Measurements from ENCODE around the gene NUDC. TPM values are rescaled to one million over a fixed set of nuclear protein-coding genes. Genes with fewer than 3 reads are reported as not detected.
"Not testable (repeated sequence)": the region's sequence is repeated elsewhere in the genome, so short reads cannot be mapped to it uniquely, and the experiment has no call there.

NUDC gene
- total RNA-seq, 1 donor from 2014 or later: 45.9 TPM

- intact Hi-C loops (cut with DNase I): no loop called here
- DNase-seq (ENCODE audit: extremely low spot score in 2 of 2): no peak
These were observed 59.8 kb downstream of the NUDC start for GRCh38 chr1:26981146-26981846.

GRCh38 chr1:26983863-26984262 is 62.3 kb downstream of the NUDC start:
- Histone ChIP-seq H3K36me3 (no peaks in the 10 kb centered on the region), H3K27ac (no peak overlapping the region), H3K4me3 (no peak overlapping the region), H3K9me3 (no peaks in the 10 kb centered on the region), H3K27me3 (no peaks in the 10 kb centered on the region), H3K4me1 (no peaks in the 10 kb centered on the region)
- TF ChIP-seq POLR2A (IDR thresholded peaks at IDR 0.05): no peak
- intact Hi-C loops (cut with DNase I): no loop called here
- no peak for DNase-seq (ENCODE audit: extremely low spot score in 2 of 2)

More at GRCh38 chr1:26981146-26981846, 59.8 kb downstream of the NUDC start:
- Histone ChIP-seq H3K27ac (no peak overlapping the region), H3K36me3 (no peaks in the 10 kb centered on the region), H3K27me3 (no peaks in the 10 kb centered on the region), H3K4me3 (no peak overlapping the region), H3K9me3 (no peaks in the 10 kb centered on the region), H3K4me1 (no peaks in the 10 kb centered on the region)
- TF ChIP-seq POLR2A (IDR thresholded peaks at IDR 0.05) (no peak), POLR2AphosphoS5 (IDR thresholded peaks at IDR 0.05; ENCODE audit: insufficient read depth in 1 of 2, low read depth in 1 of 2) (no peak), CTCF (IDR thresholded peaks at IDR 0.05) (no peak)

- intact Hi-C loops (cut with DNase I): no loop called here
- DNase-seq (ENCODE audit: extremely low spot score in 2 of 2): no peak
- no peaks in the 10 kb centered on the region for H3K9me3 ChIP-seq
- H3K27ac ChIP-seq: no peak overlapping the region
- H3K36me3 ChIP-seq: no peaks in the 10 kb centered on the region
- TF ChIP-seq CTCF (IDR thresholded peaks at IDR 0.05) (no peak), POLR2A (IDR thresholded peaks at IDR 0.05) (no peak), POLR2AphosphoS5 (IDR thresholded peaks at IDR 0.05; ENCODE audit: insufficient read depth in 1 of 2, low read depth in 1 of 2) (no peak)
- H3K4me1 ChIP-seq: no peaks in the 10 kb centered on the region
- H3K27me3 ChIP-seq: no peaks in the 10 kb centered on the region
- no peak overlapping the region for H3K4me3 ChIP-seq
These were observed 62.7 kb downstream of the NUDC start for GRCh38 chr1:26984291-26984690.

- H3K36me3 ChIP-seq: no peaks in the 10 kb centered on the region
- H3K9me3 ChIP-seq: no peaks in the 10 kb centered on the region
- no peak for DNase-seq (ENCODE audit: extremely low spot score in 2 of 2)
- H3K4me3 ChIP-seq: no peak overlapping the region
- intact Hi-C loops (cut with DNase I): no loop called here
- no peaks in the 10 kb centered on the region for H3K4me1 ChIP-seq
- H3K27ac ChIP-seq: no peak overlapping the region
- no peak for TF ChIP-seq POLR2AphosphoS5 (IDR thresholded peaks at IDR 0.05; ENCODE audit: insufficient read depth in 1 of 2, low read depth in 1 of 2)
- no peak for TF ChIP-seq CTCF (IDR thresholded peaks at IDR 0.05)
- TF ChIP-seq POLR2A (IDR thresholded peaks at IDR 0.05): no peak
- H3K27me3 ChIP-seq: no peaks in the 10 kb centered on the region
These were observed 65.1 kb downstream of the NUDC start for GRCh38 chr1:26986658-26987057.

- H3K9me3 ChIP-seq; H3K4me3 ChIP-seq; DNase-seq (ENCODE audit: extremely low spot score in 2 of 2); H3K27me3 ChIP-seq; H3K36me3 ChIP-seq; H3K27ac ChIP-seq; intact Hi-C loops (cut with DNase I): not testable (repeated sequence)
- peaks cover 10% of the 10 kb centered on the region for H3K4me1 ChIP-seq
These were observed 68.0 kb downstream of the NUDC start for GRCh38 chr1:26989403-26990109.

Data from vagina (tissue), 2 donors.